ENCODE data around the gene PIK3R5. TPM values are rescaled to one million over a fixed set of nuclear protein-coding genes. Genes with fewer than 3 reads are reported as not detected.

The PIK3R5 gene
- total RNA-seq, 2 experiments from 2014 or later: 153 to 159 TPM

DNA sequence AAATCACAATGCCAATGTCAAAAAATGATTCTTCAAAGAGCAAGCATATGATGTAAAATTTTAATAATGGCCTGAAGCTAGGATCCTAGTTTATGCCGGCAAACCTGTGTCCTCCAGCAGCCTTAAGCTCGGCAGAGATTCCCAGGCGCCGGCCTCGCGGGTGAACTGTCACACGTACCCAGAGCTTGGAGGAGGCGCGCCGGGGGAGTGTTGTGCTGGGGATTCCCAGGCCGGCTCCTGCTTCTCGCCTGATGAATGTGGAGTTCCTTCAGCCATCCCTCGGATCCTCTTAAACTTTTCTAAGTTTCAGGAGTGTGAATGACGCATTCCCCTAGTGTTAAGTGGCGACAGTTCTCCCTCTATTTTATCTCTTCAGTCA is 36.7 kb upstream of the PIK3R5 start:
- Mint-ChIP-seq H3K9me3 (no peaks in the 10 kb centered on the region), H3K27ac (no peak overlapping the region), H3K27me3 (peaks cover 71% of the 10 kb centered on the region), H3K4me3 (peak overlapping the region; percentile 54), H3K4me1 (ENCODE audit: low read depth) (peaks cover 18% of the 10 kb centered on the region), H3K36me3 (ENCODE audit: low read depth) (no peaks in the 10 kb centered on the region)
- intact Hi-C loops (cut with DNase I, micrococcal nuclease): loop anchor here in 1 of 2 experiments (5.0 kb wide), 1 partner anchor 525 kb away; no protein-coding TSS in a partner anchor
- peaks cover 41 to 59% of the 10 kb centered on the region in 2 experiments for H3K27me3 ChIP-seq (ENCODE audit: control insufficient read depth in 1 of 2, insufficient read depth in 2 of 2, low read length in 2 of 2)
- H3K36me3 ChIP-seq (ENCODE audit: insufficient read depth, low read length): no peaks in the 10 kb centered on the region
- peak in 2 of 14 experiments; percentile 36 to 43 for DNase-seq
- peaks cover 25% of the 10 kb centered on the region for H3K4me1 ChIP-seq (ENCODE audit: insufficient read depth, low read length)
- no peak overlapping the region for H3K27ac ChIP-seq (ENCODE audit: low read depth in 1 of 2, low read length in 2 of 2)
- ATAC-seq (ENCODE audit: poor library complexity): no peak
- POLR2A ChIA-PET: no interaction called here
- CTCF ChIA-PET: interaction anchor here (0.6 to 1.5 kb wide), 3 partner anchors 36 to 107 kb away, joined by 3 to 6 read pairs (median 4); partner anchors contain the start of gene PIK3R5
- no peak for TF ChIP-seq CTCF (IDR thresholded peaks at IDR 0.05)
- H3K9me3 ChIP-seq (ENCODE audit: control insufficient read depth in 1 of 2, insufficient read depth in 1 of 2, low read length in 2 of 2): peaks cover 0 to 29% of the 10 kb centered on the region in 2 experiments
- no peak overlapping the region for H3K4me3 ChIP-seq (ENCODE audit: low read length)

GRCh38 chr17:9001559-9001958 is 36.1 kb upstream of the PIK3R5 start:
- intact Hi-C loops (cut with DNase I, micrococcal nuclease): loop anchor here in 1 of 2 experiments (5.0 kb wide), 1 partner anchor 526 kb away; no protein-coding TSS in a partner anchor
- peak overlapping the region; percentile 48 for H3K4me3 Mint-ChIP-seq
- peaks cover 65% of the 10 kb centered on the region for H3K27me3 Mint-ChIP-seq
- Histone ChIP-seq H3K9me3 (ENCODE audit: control insufficient read depth in 1 of 2, insufficient read depth in 1 of 2, low read length in 2 of 2) (peaks cover 0 to 29% of the 10 kb centered on the region in 2 experiments), H3K27me3 (ENCODE audit: control insufficient read depth in 1 of 2, insufficient read depth in 2 of 2, low read length in 2 of 2) (peaks cover 41 to 53% of the 10 kb centered on the region in 2 experiments), H3K4me1 (ENCODE audit: insufficient read depth, low read length) (peaks cover 25% of the 10 kb centered on the region), H3K36me3 (ENCODE audit: insufficient read depth, low read length) (no peaks in the 10 kb centered on the region), H3K4me3 (ENCODE audit: low read length) (no peak overlapping the region), H3K27ac (ENCODE audit: low read depth in 1 of 2, low read length in 2 of 2) (no peak overlapping the region)
- ChIA-PET CTCF (no interaction called here), POLR2A (no interaction called here)
- DNase-seq (no peak), ATAC-seq (ENCODE audit: poor library complexity) (no peak)
- H3K9me3 Mint-ChIP-seq: no peaks in the 10 kb centered on the region
- peaks cover 18% of the 10 kb centered on the region for H3K4me1 Mint-ChIP-seq (ENCODE audit: low read depth)
- H3K36me3 Mint-ChIP-seq (ENCODE audit: low read depth): no peaks in the 10 kb centered on the region
- no peak for TF ChIP-seq CTCF (IDR thresholded peaks at IDR 0.05)
- H3K27ac Mint-ChIP-seq: no peak overlapping the region

DNA sequence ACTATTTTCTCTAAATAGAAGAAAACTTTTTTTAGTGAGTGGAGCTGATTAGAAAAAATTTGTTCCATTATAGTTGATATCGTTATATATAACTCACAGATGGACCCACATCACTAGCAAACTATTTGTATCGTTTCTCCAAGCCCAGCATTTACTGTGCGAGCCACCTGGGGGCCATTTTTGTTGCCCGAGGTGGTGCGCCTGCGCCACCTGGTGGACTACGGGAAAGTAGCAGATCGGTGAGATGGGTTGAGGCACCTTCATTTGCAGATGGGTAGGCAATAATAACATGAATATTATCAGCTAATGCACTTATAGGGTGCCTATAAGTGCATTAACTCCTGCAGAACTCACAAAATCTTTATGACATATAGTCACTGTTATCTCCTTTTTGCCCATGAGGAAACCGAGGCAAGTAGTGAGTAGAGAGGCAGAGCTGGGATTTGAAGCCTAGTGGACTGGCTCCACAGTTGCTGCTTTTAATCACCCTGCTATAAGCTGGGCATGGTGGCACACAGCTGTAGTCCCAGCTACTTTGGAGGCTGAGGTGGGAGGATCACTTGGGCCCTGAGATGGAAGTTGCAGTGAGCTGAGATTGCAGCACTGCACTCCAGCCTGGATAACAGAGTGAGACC is 32.6 kb upstream of the PIK3R5 start:
- Histone ChIP-seq H3K4me1 (ENCODE audit: insufficient read depth, low read length) (peaks cover 13% of the 10 kb centered on the region), H3K36me3 (ENCODE audit: insufficient read depth, low read length) (no peaks in the 10 kb centered on the region), H3K27me3 (ENCODE audit: control insufficient read depth in 1 of 2, insufficient read depth in 2 of 2, low read length in 2 of 2) (peaks cover 18 to 21% of the 10 kb centered on the region in 2 experiments), H3K27ac (ENCODE audit: low read depth in 1 of 2, low read length in 2 of 2) (no peak overlapping the region), H3K9me3 (ENCODE audit: control insufficient read depth in 1 of 2, insufficient read depth in 1 of 2, low read length in 2 of 2) (peaks cover 0 to 8% of the 10 kb centered on the region in 2 experiments), H3K4me3 (ENCODE audit: low read length) (no peak overlapping the region)
- Mint-ChIP-seq H3K4me1 (ENCODE audit: low read depth) (peaks cover 13% of the 10 kb centered on the region), H3K4me3 (no peak overlapping the region), H3K27ac (no peak overlapping the region), H3K27me3 (peaks cover 39% of the 10 kb centered on the region), H3K9me3 (no peaks in the 10 kb centered on the region), H3K36me3 (ENCODE audit: low read depth) (no peaks in the 10 kb centered on the region)
- ATAC-seq (ENCODE audit: poor library complexity): peak; percentile 91
- ChIA-PET CTCF (interaction anchor here (0.7 to 2.4 kb wide), 22 partner anchors 10 to 925 kb away, joined by 3 to 16 read pairs (median 5); partner anchors contain the start of genes PIK3R5 and PIK3R6), POLR2A (interaction anchor here (0.9 kb wide), 1 partner anchor 99 kb away, joined by 3 read pairs; no protein-coding TSS in a partner anchor)
- peak; percentile 64 to 90 (median 76) for DNase-seq
- intact Hi-C loops (cut with DNase I, micrococcal nuclease): loop anchor here (1.0 to 10.0 kb wide), 10 partner anchors 99 to 936 kb away; partner anchors contain the start of genes RPL26 (in 1 of the 2) and SPDYE4 (in 1 of the 2)
- TF ChIP-seq CTCF (IDR thresholded peaks at IDR 0.05): peak; percentile 98

Measured in CD4-positive, alpha-beta T cell (primary cell).